Spinal cord (tissue), 10 donors: ENCODE data around the gene SEBOX. TPM values are rescaled to one million over a fixed set of nuclear protein-coding genes. Genes with fewer than 3 reads are reported as not detected.

Source experiments
- DNase-seq, 6 donors: peaks; one replicate each; pipeline versions ENCODE4 v3.0.0 to v3.0.0-alpha.2; 2013 to 2015; ENCODE audit warnings: low spot score in 6 of 6, low read depth in 4 of 6
- H3K27ac ChIP-seq: one replicate; pipeline ENCODE4 v1.5.1; 2013; ENCODE audit warnings: low read depth, low read length, control low read depth
- H3K27me3 ChIP-seq: one replicate; pipeline ENCODE4 v1.6.1; 2013; ENCODE audit warnings: low read length; ENCODE audit not compliant: control insufficient read depth, insufficient read depth
- H3K36me3 ChIP-seq: one replicate; pipeline ENCODE4 v1.6.1; 2013; ENCODE audit warnings: low read length; ENCODE audit not compliant: control insufficient read depth, insufficient read depth
- H3K4me1 ChIP-seq: one replicate; pipeline ENCODE4 v1.6.1; 2013; ENCODE audit warnings: low read length; ENCODE audit not compliant: control insufficient read depth, insufficient read depth
- H3K4me3 ChIP-seq: one replicate; pipeline ENCODE4 v1.5.1; 2013; ENCODE audit warnings: low read depth, low read length, control low read depth
- H3K9me3 ChIP-seq: one replicate; pipeline ENCODE4 v1.6.1; 2013; ENCODE audit warnings: low read length; ENCODE audit not compliant: control insufficient read depth, insufficient read depth
- WGBS: methylation state at CpG from one replicate; pipeline ENCODE4 v1.1.5; 2013; ENCODE audit warnings: missing lambda C conversion rate; ENCODE audit not compliant: insufficient coverage; 5-methylcytosine and 5-hydroxymethylcytosine counted together
- polyA plus RNA-seq, 2 donors: library from polyadenylated mRNA; unstranded; fragments of 120-200 nt; gene quantifications; one replicate each; pipeline ENCODE4 v1.2.1, GENCODE V29; 2013; ENCODE audit not compliant: insufficient read length in 2 of 2
- total RNA-seq, 2 donors: library from RNA; depleted of rRNA in 1 of 2; stranded (reverse); fragments of 120-200 nt in 1 of 2; fragments of >200 nt in 1 of 2; gene quantifications; one replicate each; pipeline versions ENCODE4 v1.2.3 to v1.2.4, GENCODE V29; 2013 to 2014
- donor health status: healthy.

The SEBOX gene
- total and polyA plus RNA-seq, 4 donors = 0.32 TPM; not detected in 3

- DNase-seq = no peak
- no peaks in the 10 kb centered on the region for H3K27me3 ChIP-seq
- peaks cover 21% of the 10 kb centered on the region for H3K36me3 ChIP-seq
- 77% methylated on average over 6 of the region's 7 CpGs for WGBS
- no peaks in the 10 kb centered on the region for H3K4me1 ChIP-seq
- H3K9me3 ChIP-seq = no peaks in the 10 kb centered on the region
- no peak overlapping the region for H3K27ac ChIP-seq
- no peak overlapping the region for H3K4me3 ChIP-seq
Observed at GRCh38 chr17:28326114-28326513, 38.9 kb downstream of the SEBOX start.

- Histone ChIP-seq H3K36me3 (peaks cover 13% of the 10 kb centered on the region), H3K4me3 (no peak overlapping the region)
- 29% methylated on average over 4 of the region's 5 CpGs for WGBS
Observed at GRCh38 chr17:28325211-28325610, 39.8 kb downstream of the SEBOX start.

DNA sequence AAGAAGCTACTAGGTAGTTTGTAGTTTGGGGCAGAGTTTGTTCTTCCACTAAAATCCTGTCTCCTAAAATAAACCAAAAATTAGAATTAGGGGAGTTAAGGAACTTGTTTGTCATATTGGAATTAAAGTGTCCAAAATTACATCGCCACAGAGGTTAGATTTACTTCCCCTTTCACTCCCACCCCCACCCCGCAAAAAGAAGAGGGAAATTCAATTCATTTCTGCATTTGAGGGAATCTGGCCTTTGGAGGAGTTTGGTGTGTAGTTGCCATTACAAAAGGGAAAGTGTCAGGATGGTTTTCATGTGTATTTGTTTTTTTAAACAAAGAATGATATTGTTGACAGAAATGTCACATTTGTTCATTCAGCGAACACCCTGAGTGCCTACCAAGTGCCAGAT, 40.2 kb downstream of the SEBOX start:
- WGBS = 50% methylated on average over 1 of the region's 3 CpGs
- Histone ChIP-seq H3K9me3 (no peaks in the 10 kb centered on the region), H3K36me3 (peaks cover 10% of the 10 kb centered on the region), H3K27me3 (no peaks in the 10 kb centered on the region), H3K4me1 (no peaks in the 10 kb centered on the region), H3K27ac (no peak overlapping the region), H3K4me3 (no peak overlapping the region)
- no peak for DNase-seq

More at GRCh38 chr17:28325211-28325610, 39.8 kb downstream of the SEBOX start:
- no peak for DNase-seq
- Histone ChIP-seq H3K27ac (no peak overlapping the region), H3K4me1 (no peaks in the 10 kb centered on the region), H3K27me3 (no peaks in the 10 kb centered on the region), H3K9me3 (no peaks in the 10 kb centered on the region)

- Histone ChIP-seq H3K4me3 (no peak overlapping the region), H3K27ac (no peak overlapping the region), H3K9me3 (no peaks in the 10 kb centered on the region), H3K4me1 (peaks cover 4% of the 10 kb centered on the region), H3K36me3 (peaks cover 7% of the 10 kb centered on the region), H3K27me3 (no peaks in the 10 kb centered on the region)
- no peak for DNase-seq
- WGBS = 44% methylated on average over 2 of the region's 5 CpGs
Observed at GRCh38 chr17:28324267-28324745, 40.7 kb downstream of the SEBOX start.

DNA sequence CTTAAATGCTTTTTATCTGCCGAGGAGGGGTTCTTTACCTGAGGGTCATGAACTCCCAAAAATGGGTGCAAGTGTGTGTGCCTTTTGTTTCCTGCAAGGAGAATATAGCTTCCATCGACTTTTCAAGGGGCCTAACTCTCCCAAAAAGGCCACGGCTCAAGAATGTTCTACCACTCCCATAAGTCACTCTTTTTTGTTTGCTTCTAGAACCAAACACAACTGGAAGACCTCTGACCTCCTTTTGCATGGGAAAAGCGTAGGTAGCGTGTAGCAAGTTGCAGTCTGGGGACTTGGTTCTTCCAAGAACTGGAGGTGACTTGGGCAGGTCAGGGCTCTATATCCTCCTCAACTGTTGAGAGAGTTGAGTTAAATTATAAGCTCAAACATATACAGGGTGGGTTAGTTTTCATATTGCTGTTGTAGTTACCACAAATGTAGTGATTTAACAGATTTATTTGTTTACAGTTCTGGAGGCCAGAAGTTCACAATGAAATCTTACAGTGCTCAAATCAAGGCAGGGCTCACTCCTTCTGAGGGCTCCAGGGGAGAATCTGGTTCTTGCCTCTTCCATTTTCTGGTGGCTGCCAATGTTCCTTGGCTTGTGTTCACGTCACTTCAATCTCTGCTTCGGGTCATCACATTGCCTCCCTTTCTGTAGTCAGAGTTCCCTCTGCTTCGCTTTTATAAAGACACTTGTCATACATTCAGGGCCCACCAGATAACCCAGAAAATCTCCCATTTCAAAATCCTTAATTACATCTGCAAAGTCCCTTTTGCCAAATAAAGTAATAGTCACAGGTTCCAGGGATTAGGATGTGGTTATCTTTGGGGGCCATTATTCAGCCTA, 44.6 kb downstream of the SEBOX start:
- Histone ChIP-seq H3K36me3 (no peaks in the 10 kb centered on the region), H3K4me3 (no peak overlapping the region), H3K27me3 (no peaks in the 10 kb centered on the region), H3K9me3 (no peaks in the 10 kb centered on the region), H3K4me1 (peaks cover 22% of the 10 kb centered on the region), H3K27ac (no peak overlapping the region)
- WGBS = 80% methylated on average over 2 of the region's 8 CpGs
- DNase-seq = no peak

- Histone ChIP-seq H3K9me3 (no peaks in the 10 kb centered on the region), H3K27ac (peak overlapping the region; percentile 85), H3K27me3 (no peaks in the 10 kb centered on the region), H3K4me1 (peaks cover 22% of the 10 kb centered on the region), H3K4me3 (peak overlapping the region; percentile 79), H3K36me3 (no peaks in the 10 kb centered on the region)
- DNase-seq = no peak
- WGBS = 0% methylated on average over 7 of the region's 7 CpGs
Observed at GRCh38 chr17:28319598-28319935, 45.4 kb downstream of the SEBOX start.

- Histone ChIP-seq H3K4me3 (peak within 1 kb of the TSS; percentile 79), H3K27me3 (no peaks in the 10 kb centered on the region), H3K27ac (peak within 1 kb of the TSS; percentile 85), H3K36me3 (no peaks in the 10 kb centered on the region), H3K9me3 (no peaks in the 10 kb centered on the region), H3K4me1 (peaks cover 22% of the 10 kb centered on the region)
- 0% methylated on average over 68 of the region's 72 CpGs for WGBS
- DNase-seq = peak; percentile 89 to 99 (median 94)
Observed at GRCh38 chr17:28318759-28319597, 46.0 kb downstream of the SEBOX start, which contains the start of gene TMEM97. Gene TMEM97 (plus strand): TSS chr17:28319200. CDS start chr17:28319240, 40 bp downstream.

GRCh38 chr17:28317966-28318758, 46.8 kb downstream of the SEBOX start:
- peak overlapping the region; percentile 85 for H3K27ac ChIP-seq
- peaks cover 22% of the 10 kb centered on the region for H3K4me1 ChIP-seq
- no peaks in the 10 kb centered on the region for H3K36me3 ChIP-seq
- 5% methylated on average over 29 of the region's 40 CpGs for WGBS
- H3K4me3 ChIP-seq = peak overlapping the region; percentile 79
- no peaks in the 10 kb centered on the region for H3K27me3 ChIP-seq
- peak in 2 of 6 donors; percentile 6 to 16 for DNase-seq
- H3K9me3 ChIP-seq = no peaks in the 10 kb centered on the region
